ENCODE results near the gene LRR1. TPM values are rescaled to one million over a fixed set of nuclear protein-coding genes. Genes with fewer than 3 reads are reported as not detected.
"Not testable (repeated sequence)": the region's sequence is repeated elsewhere in the genome, so short reads cannot be mapped to it uniquely, and the experiment has no call there.

Gene LRR1
- total RNA-seq, 2 donors from 2014 or later = 4.1 to 21.9 TPM

DNA sequence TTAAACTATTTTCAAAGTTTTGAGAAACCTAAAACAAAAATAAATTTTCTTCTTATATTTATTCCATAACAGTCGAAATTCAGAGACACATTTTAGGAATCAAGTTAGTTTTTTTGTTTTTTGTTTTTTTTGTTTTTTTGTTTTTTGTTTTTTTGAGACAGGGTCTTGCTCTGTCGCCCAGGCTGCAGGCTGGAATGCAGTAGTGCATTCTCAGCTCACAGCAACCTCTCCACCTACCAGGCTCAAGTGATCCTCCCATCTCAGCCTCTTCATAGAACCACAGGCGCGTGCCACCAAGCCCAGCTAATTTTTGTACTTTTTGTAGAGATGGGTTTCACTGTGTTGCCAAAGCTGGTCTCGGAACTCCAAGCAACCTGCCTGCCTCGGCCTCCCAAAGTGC, 54.8 kb downstream of the LRR1 start:
- no peaks in the 10 kb centered on the region for H3K9me3 ChIP-seq
- no peaks in the 10 kb centered on the region for H3K36me3 ChIP-seq
- no peak overlapping the region for H3K27ac ChIP-seq
- no peaks in the 10 kb centered on the region for H3K4me1 ChIP-seq (ENCODE audit: control insufficient read depth in 1 of 2, low read depth in 2 of 2)
- no peaks in the 10 kb centered on the region for H3K27me3 ChIP-seq (replicated peaks; ENCODE audit: insufficient read depth)
- H3K4me3 ChIP-seq = no peak overlapping the region
- ATAC-seq (ENCODE audit: insufficient number of reproducible peaks, low FRiP score, low read depth) (no peak), DNase-seq (ENCODE audit: low spot score) (no peak)
- TF ChIP-seq, protein P1, sequence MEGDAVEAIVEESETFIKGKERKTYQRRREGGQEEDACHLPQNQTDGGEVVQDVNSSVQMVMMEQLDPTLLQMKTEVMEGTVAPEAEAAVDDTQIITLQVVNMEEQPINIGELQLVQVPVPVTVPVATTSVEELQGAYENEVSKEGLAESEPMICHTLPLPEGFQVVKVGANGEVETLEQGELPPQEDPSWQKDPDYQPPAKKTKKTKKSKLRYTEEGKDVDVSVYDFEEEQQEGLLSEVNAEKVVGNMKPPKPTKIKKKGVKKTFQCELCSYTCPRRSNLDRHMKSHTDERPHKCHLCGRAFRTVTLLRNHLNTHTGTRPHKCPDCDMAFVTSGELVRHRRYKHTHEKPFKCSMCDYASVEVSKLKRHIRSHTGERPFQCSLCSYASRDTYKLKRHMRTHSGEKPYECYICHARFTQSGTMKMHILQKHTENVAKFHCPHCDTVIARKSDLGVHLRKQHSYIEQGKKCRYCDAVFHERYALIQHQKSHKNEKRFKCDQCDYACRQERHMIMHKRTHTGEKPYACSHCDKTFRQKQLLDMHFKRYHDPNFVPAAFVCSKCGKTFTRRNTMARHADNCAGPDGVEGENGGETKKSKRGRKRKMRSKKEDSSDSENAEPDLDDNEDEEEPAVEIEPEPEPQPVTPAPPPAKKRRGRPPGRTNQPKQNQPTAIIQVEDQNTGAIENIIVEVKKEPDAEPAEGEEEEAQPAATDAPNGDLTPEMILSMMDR (IDR thresholded peaks at IDR 0.05) = no peak

DNA sequence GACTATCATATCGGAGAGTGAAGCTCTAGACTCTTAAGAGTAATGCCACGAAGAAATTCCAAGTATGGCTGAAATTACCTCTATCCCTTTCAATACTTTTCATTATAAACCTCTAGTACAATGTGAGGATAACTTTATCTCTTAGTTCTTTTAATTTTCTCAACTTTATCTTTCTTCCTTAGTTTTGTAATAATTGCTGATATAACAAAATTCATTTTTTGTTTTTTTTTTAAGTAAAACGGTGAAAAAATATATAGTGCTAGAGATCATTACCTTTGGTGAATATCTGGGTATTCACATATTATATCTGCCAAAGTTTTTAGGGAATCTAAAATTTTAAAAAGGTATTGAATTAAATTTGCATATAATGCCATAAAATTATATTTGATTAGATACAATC, 55.8 kb downstream of the LRR1 start:
- Histone ChIP-seq H3K27ac (no peak overlapping the region), H3K36me3 (no peaks in the 10 kb centered on the region), H3K4me3 (no peak overlapping the region), H3K4me1 (ENCODE audit: control insufficient read depth in 1 of 2, low read depth in 2 of 2) (no peaks in the 10 kb centered on the region), H3K27me3 (replicated peaks; ENCODE audit: insufficient read depth) (no peaks in the 10 kb centered on the region), H3K9me3 (no peaks in the 10 kb centered on the region)
- ATAC-seq (ENCODE audit: insufficient number of reproducible peaks, low FRiP score, low read depth) (no peak), DNase-seq (ENCODE audit: low spot score) (no peak)
- TF ChIP-seq, protein P1 (IDR thresholded peaks at IDR 0.05) = no peak

DNA sequence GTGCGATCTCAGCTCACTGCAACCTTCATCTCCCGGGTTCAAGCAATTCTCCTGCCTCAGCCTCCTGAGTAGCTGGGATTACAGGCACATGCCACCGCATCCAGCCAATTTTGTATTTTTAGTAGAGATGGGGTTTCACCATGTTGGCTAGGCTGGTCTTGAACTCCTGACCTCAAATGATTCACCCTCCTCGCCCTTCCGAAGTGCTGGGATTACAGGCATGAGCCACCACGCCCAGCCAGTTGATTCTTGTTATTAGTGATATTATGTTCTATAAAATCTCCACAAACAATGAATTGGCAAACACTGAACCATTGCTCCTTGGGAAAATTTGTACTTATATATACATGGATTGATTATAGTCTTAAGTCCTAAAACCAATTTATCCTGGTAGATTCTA, 58.8 kb downstream of the LRR1 start:
- not testable (repeated sequence) for ATAC-seq (ENCODE audit: insufficient number of reproducible peaks, low FRiP score, low read depth); H3K9me3 ChIP-seq; H3K27me3 ChIP-seq (replicated peaks; ENCODE audit: insufficient read depth); DNase-seq (ENCODE audit: low spot score); H3K4me1 ChIP-seq (ENCODE audit: control insufficient read depth in 1 of 2, low read depth in 2 of 2); H3K36me3 ChIP-seq; H3K27ac ChIP-seq; H3K4me3 ChIP-seq

DNA sequence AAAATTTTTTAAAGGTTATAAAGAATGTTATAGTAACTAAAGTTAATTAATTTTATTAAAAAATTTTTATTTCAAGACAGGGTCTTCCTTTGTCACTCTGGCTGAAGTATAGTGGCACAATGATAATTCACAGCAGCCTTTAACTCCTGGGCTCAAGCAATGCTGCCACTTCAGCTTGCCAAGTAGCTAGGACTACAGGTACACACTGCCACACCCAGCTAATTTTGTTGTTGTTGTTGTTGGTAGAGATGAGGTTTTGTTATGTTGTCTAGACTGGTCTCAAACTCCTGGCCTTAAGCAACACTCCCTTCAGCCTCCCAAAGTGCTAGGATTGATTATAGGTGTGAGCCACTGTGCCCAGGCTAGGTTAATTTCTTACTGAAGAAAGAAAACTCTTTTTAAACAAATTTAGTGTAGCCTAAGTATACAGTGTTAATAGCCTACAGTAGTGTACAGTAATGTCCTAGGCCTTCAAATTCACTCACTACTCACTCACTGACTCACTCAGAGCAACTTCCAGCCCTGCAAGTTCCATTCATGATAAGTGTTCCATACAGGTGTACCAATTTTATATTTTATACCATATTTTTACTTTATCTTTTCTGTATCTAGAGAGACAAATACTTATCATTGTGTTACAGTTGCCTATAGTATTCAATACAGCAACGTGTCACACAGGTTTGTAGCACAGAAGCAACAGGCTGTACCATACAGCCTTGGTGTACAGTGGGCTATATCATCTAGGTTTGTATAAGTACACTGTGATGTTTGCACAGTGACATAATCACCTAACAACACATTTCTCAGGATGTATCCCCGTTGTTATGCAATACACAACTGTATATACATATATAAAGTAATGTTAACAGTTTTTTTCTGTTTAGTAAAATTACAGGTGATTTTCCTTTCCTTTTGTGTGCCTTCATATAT, 61.1 kb downstream of the LRR1 start:
- Histone ChIP-seq H3K27ac (no peak overlapping the region), H3K4me1 (ENCODE audit: control insufficient read depth in 1 of 2, low read depth in 2 of 2) (no peaks in the 10 kb centered on the region), H3K36me3 (no peaks in the 10 kb centered on the region), H3K27me3 (replicated peaks; ENCODE audit: insufficient read depth) (no peaks in the 10 kb centered on the region), H3K9me3 (no peaks in the 10 kb centered on the region), H3K4me3 (no peak overlapping the region)
- TF ChIP-seq, protein P1 (IDR thresholded peaks at IDR 0.05) = no peak
- DNase-seq (ENCODE audit: low spot score) (no peak), ATAC-seq (ENCODE audit: insufficient number of reproducible peaks, low FRiP score, low read depth) (no peak)

Other genes starting within 250 kb of the LRR1 start
- gene RPS29, start 12.6 kb upstream of the LRR1 start, total RNA-seq = 1,000 to 10,000 TPM; 2,433 to 4,116 TPM
- gene RPL36AL, start 21.7 kb downstream of the LRR1 start, total RNA-seq = 100 to 1,000 TPM; 120 to 180 TPM
- 10 to 100 TPM; 24.0 to 45.9 TPM for gene MGAT2, start 21.9 kb downstream of the LRR1 start, total RNA-seq
- 1 to 10 TPM; 8.6 to 9.1 TPM for gene DNAAF2, start 36.3 kb downstream of the LRR1 start, total RNA-seq
- 1 to 10 TPM in 1 of 2 donors, under 1 TPM in 1; 0.27 to 9.1 TPM for gene POLE2, start 89.3 kb downstream of the LRR1 start, total RNA-seq
- 10 to 100 TPM; 10.8 to 11.4 TPM for gene KLHDC1, start 94.2 kb downstream of the LRR1 start, total RNA-seq
- 10 to 100 TPM; 48.4 to 53.9 TPM for gene KLHDC2, start 169.2 kb downstream of the LRR1 start, total RNA-seq